OCI-LY1 (cell line): ENCODE results near the gene MTFMT.

Source experiments
- H2AFZ ChIP-seq: fragments of 200-600 bp; sonication (generic), shearing (Covaris generic); 2 replicates; pipeline ENCODE4 v1.6.0; 2014; ENCODE audit warnings: antibody characterized with exemption, mild to moderate bottlenecking, low read length
- H3F3A ChIP-seq: fragments of 200-600 bp; sonication (generic), shearing (Covaris generic); 2 replicates; pipeline ENCODE4 v1.6.0; 2014; ENCODE audit warnings: mild to moderate bottlenecking, antibody characterized with exemption, low read length, moderate library complexity; ENCODE audit not compliant: insufficient read depth
- H3K27ac ChIP-seq: fragments of 200-600 bp; sonication (generic); 2 replicates; pipeline ENCODE4 v1.5.1; 2014; ENCODE audit warnings: low read length, mixed run types, mild to moderate bottlenecking, low read depth; ENCODE audit not compliant: poor library complexity, severe bottlenecking
- H3K27me3 ChIP-seq: fragments of 200-600 bp; sonication (generic); 2 replicates; pipeline ENCODE4 v1.6.0; 2014; ENCODE audit warnings: antibody characterized with exemption, mild to moderate bottlenecking, low read length, moderate library complexity; ENCODE audit not compliant: insufficient read depth
- H3K36me3 ChIP-seq: fragments of 200-600 bp; sonication (generic); 2 replicates; pipeline ENCODE4 v1.6.1; 2014; ENCODE audit warnings: mild to moderate bottlenecking, antibody characterized with exemption, low read length, moderate library complexity, mixed read lengths; ENCODE audit not compliant: insufficient read depth
- H3K4me1 ChIP-seq: fragments of 200-600 bp; sonication (generic); 2 replicates; pipeline ENCODE4 v1.5.1; 2014; ENCODE audit warnings: mild to moderate bottlenecking, low read length, moderate library complexity; ENCODE audit not compliant: insufficient read depth, severe bottlenecking
- H3K4me2 ChIP-seq: fragments of 200-600 bp; sonication (generic), shearing (Covaris generic); 2 replicates; pipeline ENCODE4 v1.6.1; 2014; ENCODE audit warnings: low read length
- H3K4me3 ChIP-seq: fragments of 200-600 bp; sonication (generic); 2 replicates; pipeline ENCODE4 v1.5.1; 2014; ENCODE audit warnings: low read length, low read depth, mild to moderate bottlenecking, mixed read lengths; ENCODE audit not compliant: poor library complexity, severe bottlenecking
- H3K79me2 ChIP-seq: fragments of 200-600 bp; shearing (Covaris generic); 2 replicates; pipeline ENCODE4 v1.6.1; 2016; ENCODE audit warnings: mixed run types, low read length, mixed read lengths; ENCODE audit not compliant: insufficient read depth
- H3K9ac ChIP-seq: fragments of 200-600 bp; sonication (generic), shearing (Covaris generic); 2 replicates; pipeline ENCODE4 v1.6.1; 2014; ENCODE audit warnings: mild to moderate bottlenecking, low read length, mixed read lengths
- H3K9me2 ChIP-seq: fragments of 200-600 bp; sonication (generic), shearing (Covaris generic); 2 replicates; pipeline ENCODE4 v1.6.1; 2014; ENCODE audit warnings: low read depth, mild to moderate bottlenecking, low read length, mixed read lengths
- H3K9me3 ChIP-seq: fragments of 200-600 bp; shearing (Covaris generic); 2 replicates; pipeline ENCODE4 v1.6.1; 2014; ENCODE audit warnings: low read length, mixed read lengths
- H4K20me1 ChIP-seq: fragments of 200-600 bp; sonication (generic), shearing (Covaris generic); 2 replicates; pipeline ENCODE4 v1.6.0; 2016; ENCODE audit warnings: mild to moderate bottlenecking, low read length; ENCODE audit not compliant: insufficient read depth
- CTCF ChIP-seq: fragments of 200-600 bp; sonication (generic), shearing (Covaris generic); IDR thresholded peaks from 2 replicates; pipeline ENCODE4 v1.5.1; 2017; ENCODE audit warnings: mild to moderate bottlenecking, antibody characterized with exemption, low read length, moderate library complexity, mixed read lengths
- EZH2 ChIP-seq: fragments of 200-600 bp; sonication (generic), shearing (Covaris generic); IDR thresholded peaks from 2 replicates; pipeline ENCODE4 v1.8.0; 2017; ENCODE audit warnings: borderline replicate concordance, mixed run types, mild to moderate bottlenecking, antibody characterized with exemption, low read length, moderate library complexity, mixed read lengths

The MTFMT gene

GRCh38 chr15:65033659-65034269, 4.3 kb upstream of the MTFMT start:
- Histone ChIP-seq H3K9me2 (no peaks in the 10 kb centered on the region), H4K20me1 (no peaks in the 10 kb centered on the region), H3K4me3 (no peak overlapping the region), H3K79me2 (peaks cover under 1% of the 10 kb centered on the region), H3F3A (no peaks in the 10 kb centered on the region), H3K27me3 (no peaks in the 10 kb centered on the region), H3K36me3 (no peaks in the 10 kb centered on the region), H3K4me1 (peaks cover 3% of the 10 kb centered on the region), H3K9me3 (no peaks in the 10 kb centered on the region), H3K4me2 (no peak overlapping the region), H3K27ac (no peak overlapping the region), H2AFZ (no peak overlapping the region), H3K9ac (no peak overlapping the region)
- peak; percentile 45 for TF ChIP-seq CTCF
- TF ChIP-seq EZH2: no peak

- no peak overlapping the region for H3K27ac ChIP-seq
- no peaks in the 10 kb centered on the region for H3K9me3 ChIP-seq
- H2AFZ ChIP-seq: no peak overlapping the region
- peaks cover 5% of the 10 kb centered on the region for H3K79me2 ChIP-seq
- 0 out of 2 replicates have a peak overlapping the region, but pooled peaks have one; percentile 4 for H3K4me2 ChIP-seq
- H3K4me3 ChIP-seq: no peak overlapping the region
- H3F3A ChIP-seq: no peaks in the 10 kb centered on the region
- peaks cover 11% of the 10 kb centered on the region for H3K4me1 ChIP-seq
- no peak overlapping the region for H3K9ac ChIP-seq
- H3K9me2 ChIP-seq: no peaks in the 10 kb centered on the region
- H3K27me3 ChIP-seq: no peaks in the 10 kb centered on the region
- no peaks in the 10 kb centered on the region for H4K20me1 ChIP-seq
- no peaks in the 10 kb centered on the region for H3K36me3 ChIP-seq
- TF ChIP-seq EZH2 (no peak), CTCF (peak; percentile 75)
Measured at GRCh38 chr15:65032801-65033537, 3.5 kb upstream of the MTFMT start.

- Histone ChIP-seq H3K27me3 (no peaks in the 10 kb centered on the region), H3K9me3 (no peaks in the 10 kb centered on the region), H4K20me1 (no peaks in the 10 kb centered on the region), H3K4me3 (peak overlapping the region; percentile 88), H2AFZ (no peak overlapping the region), H3K27ac (no peak overlapping the region), H3K79me2 (peaks cover 5% of the 10 kb centered on the region), H3K9ac (no peak overlapping the region), H3K4me1 (peaks cover 15% of the 10 kb centered on the region), H3K36me3 (peaks cover 19% of the 10 kb centered on the region; the same call in 1 of the 2 replicates), H3K4me2 (peak overlapping the region; percentile 93; the same call in 1 of the 2 replicates), H3K9me2 (no peaks in the 10 kb centered on the region), H3F3A (no peaks in the 10 kb centered on the region; the same call in 1 of the 2 replicates)
- TF ChIP-seq EZH2 (no peak), CTCF (no peak)
Measured at GRCh38 chr15:65029736-65030208, 333 bp upstream of the MTFMT start.
